ENCODE data around the gene SORCS2.

SORCS2 gene

DNA sequence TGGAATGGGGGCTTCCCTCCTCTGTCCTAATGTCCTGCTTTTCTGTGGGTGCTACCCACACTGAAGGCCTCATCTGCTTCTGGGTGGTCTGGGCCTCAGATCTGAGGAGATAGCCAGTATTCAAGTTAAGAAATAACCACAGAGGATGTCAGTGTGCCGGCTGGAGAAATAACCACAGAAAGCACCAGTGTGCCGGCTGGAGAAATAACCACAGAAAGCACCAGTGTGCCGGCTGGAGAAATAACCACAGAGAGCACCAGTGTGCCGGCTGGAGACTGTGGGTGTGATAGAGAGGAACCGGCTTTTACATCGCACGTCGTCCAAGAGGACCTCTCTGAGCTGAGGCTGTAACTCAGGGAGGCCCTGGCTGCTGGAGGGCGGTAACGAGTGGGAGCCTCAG is 308.1 kb downstream of the SORCS2 start:
- DNase-seq: no peak

GRCh38 chr4:7501314-7501713 is 309.0 kb downstream of the SORCS2 start:
- no peak for DNase-seq

- DNase-seq: no peak
Observed at GRCh38 chr4:7501873-7502272, 309.5 kb downstream of the SORCS2 start.

DNA sequence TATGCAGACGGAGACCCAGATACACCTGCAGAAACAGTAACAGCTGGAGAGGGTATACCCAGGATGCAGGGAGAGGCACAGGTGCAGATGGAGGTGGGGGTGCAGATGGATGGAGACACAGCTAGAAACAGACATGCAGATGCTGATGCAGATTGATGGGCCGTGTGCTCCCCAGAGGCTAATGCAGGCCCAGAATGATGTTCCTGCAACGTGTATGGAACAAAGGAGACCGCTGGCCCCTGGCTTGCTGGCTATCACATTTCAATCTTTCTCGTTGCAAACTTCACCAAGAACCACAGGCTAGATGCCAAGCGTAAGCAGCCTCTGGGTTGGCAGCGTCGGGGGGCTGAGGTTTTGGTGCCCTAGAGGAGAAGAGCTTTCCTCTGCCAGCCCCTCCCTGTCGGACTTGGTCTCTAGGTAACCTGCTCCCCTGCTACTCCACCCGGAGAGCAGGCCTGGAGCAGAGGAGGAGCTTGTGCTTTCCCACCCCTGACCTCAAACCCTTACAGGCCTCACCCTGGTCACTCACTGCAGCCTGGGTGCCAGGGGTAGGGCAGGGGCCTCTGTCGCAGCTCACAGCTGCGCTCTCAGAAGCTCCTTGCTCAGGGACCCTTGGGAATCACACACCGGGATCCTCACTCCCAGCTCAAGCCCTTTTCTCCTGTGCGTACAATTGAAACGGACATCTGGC is 311.4 kb downstream of the SORCS2 start:
- DNase-seq: no peak

- DNase-seq: no peak
Observed at GRCh38 chr4:7505116-7505900, 313.0 kb downstream of the SORCS2 start.

GRCh38 chr4:7506119-7506518 is 313.8 kb downstream of the SORCS2 start:
- DNase-seq: no peak

DNA sequence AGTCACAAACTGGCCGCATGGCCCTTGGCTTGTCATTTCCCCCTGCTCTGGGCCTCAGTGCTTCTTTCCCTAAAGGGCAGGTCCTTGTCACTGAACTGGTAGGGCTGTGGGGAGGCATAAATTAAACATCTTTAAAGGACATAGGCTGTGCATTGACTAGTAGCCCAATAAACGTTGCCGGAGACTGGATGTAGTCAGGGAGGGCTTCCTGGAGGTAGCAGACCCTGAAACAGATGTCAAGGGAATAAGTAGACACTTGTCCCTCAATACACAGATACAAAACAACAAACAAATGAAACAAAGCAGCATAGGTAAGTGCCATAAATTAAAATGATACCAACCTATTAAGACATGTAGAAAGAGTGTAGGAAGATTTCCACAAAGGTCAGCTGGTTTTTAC is 314.2 kb downstream of the SORCS2 start:
- no peak for DNase-seq

DNA sequence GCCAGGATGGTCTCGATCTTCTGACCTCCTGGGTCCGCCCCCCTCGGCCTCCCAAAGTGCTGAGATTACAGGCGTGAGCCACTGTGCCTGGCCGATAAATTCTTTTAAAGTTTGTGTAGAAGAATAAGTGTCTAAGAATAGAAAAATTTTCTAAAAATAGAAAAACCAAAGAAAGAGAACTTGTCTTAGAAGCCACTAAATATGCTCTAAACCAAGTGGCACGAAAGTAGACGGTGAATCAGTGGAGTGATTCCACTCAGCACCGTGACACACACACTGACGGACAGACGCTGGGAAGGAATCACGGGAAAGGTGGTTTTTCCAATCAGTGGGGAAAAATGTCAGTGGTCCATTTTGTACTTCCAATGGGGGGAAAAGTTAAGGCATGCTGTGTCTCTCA is 315.0 kb downstream of the SORCS2 start:
- DNase-seq: no peak

DNA sequence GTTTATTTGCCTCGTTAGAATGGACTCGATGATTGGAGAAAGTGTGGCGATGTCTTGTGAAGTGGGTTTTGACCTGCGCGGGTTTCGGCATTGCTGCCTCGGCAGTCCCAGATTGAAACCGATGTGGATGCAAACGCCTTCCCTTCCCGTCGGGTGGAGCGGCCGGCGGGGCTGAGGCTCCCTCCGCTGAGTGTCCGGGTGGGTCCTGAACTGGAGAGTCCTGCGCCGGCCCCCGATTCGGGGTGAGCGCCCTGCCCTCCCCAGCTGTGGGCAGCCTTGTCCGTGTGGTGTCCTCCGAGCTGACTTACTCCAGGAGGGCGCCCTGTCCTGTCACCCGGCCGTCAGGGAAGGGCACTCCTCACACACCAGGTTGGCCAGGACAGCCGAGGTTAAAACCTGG is 317.7 kb downstream of the SORCS2 start:
- DNase-seq: no peak

DNA sequence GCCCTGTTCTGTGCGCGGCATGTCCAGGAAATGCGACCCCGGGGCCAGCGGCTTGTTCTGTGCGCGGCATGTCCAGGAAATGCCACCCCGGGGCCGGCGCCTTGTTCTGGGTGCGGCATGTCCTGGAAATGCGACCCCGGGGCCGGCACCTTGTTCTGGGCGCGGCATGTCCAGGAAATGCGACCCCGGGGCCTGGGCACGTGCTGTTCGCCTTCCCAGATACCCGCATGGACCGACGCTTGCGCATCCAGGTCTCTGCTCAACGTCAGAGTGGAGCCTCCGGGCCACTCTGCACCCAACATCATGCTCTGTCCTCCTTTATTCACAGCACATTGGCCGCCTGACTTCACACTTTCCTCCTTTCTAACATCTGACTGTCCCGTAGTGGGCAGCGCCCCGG is 318.2 kb downstream of the SORCS2 start:
- no peak for DNase-seq

DNA sequence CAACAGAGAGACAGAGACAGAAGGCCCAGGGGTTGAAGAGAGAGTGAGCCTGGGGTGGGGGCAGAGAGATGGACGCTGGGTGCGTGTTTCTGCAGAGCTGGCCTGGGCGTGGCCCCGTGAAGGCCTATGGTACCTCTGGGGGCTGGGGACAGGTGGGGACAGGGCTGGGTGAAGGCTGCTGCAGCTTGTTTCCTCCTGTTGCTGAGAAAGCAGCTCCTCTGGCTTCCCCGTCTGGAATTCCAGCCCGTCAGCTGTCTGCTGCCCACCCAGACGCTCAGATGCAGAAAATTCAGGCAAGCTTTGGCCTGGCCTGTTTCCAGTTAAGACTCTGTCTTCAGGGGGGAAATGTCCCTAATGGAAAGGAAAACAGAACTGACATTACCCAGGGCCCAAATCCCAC is 319.2 kb downstream of the SORCS2 start:
- no peak for DNase-seq

- DNase-seq: no peak
Observed at GRCh38 chr4:7512428-7512827, 320.1 kb downstream of the SORCS2 start.

DNA sequence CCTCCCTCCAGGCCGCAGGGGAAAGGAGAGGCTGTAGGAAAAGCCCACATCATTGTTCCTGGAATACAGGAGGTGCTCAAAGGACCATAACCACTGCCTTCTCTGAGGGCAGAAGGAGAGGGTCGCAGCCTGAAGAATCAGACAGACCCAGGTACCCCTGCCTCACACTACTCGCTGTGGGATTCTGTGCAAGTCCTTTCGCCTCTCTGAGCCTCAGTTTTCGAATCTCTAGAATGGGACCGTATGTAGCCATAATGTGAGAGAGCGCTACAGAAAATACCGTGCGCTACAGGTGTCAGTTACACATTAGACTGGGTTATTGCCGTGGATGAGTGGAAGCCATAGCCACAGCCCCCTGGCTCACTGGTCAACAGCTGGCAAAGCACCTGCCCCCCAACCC is 320.6 kb downstream of the SORCS2 start:
- DNase-seq: no peak

DNA sequence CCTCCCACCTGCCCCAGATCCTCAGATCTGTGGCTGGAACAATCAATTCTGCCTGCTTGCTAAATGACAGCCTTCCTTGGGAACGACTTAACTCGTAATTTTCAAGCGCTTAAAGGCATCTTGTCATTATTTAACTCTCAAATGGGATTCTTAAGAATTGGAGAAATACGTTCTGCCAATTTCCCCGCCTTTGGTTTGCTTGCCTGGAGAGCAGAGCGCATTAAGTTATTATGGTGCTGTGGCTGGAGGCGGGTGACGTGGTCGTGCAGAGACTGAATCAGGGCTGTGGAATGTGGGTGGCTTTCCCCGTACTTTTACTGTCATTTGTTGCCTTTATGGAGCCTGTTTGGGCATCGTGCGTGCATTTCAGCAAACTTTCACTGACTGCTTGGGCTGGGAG is 321.3 kb downstream of the SORCS2 start:
- no peak for DNase-seq

GRCh38 chr4:7514281-7514680 is 321.9 kb downstream of the SORCS2 start:
- DNase-seq: no peak

- no peak for DNase-seq
Observed at GRCh38 chr4:7514789-7515188, 322.5 kb downstream of the SORCS2 start.

DNA sequence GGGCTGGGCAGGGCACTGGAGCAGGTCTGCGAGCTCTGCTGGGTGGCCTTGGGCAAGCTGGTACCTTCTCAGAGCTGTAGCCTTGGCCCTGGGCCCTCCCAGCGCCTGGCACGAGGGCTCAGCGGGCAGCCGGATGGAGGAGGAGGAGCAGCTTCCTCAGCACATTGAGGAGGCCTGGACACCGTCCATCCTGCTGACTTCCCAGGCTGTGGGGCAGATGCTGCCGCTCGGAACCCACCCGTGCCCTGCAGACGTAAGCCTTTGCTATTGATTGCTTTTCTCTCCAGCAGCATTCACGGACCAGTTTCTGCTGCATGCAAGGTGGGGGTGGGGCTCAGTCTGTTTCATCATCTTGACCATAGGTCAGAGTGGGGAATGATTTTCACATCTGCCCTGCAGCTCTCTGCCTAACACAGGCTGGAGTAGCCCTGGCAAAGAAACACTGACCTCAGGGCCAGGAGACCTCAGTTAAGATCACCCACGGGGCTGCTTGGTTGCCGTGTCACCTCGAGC is 323.1 kb downstream of the SORCS2 start:
- DNase-seq: no peak

DNA sequence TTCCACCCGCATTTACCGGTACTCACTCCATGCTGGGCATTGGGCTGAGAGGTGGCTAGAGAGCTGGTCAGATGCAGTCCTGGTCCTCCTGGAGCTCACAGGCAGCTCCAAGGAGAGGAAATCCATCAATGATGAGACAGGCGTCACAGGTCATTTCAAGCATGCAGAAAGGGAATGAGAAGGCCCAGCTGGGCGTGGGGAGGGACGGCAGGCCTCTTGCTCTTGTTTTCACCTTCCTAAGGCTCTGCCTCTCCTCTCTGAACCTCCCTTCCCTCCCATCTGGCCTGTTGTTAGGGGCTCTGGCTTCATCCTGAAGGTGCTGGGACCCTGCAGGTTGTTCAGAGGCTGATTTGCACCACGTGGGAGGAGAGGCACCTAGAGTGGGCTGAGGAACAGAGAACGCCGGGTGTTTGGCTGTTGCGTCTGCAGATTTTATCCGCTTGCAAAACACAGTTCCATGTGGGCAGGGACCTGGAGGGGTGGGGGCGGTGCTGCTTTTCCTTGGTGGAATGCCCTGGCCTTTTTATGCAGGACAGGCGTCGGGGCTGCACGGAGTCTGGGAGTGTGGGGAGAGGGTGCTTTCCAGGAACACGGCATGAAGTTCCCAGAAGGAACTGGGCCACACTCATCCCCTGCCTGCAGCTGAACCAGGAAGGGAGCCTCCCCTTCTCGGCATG is 323.9 kb downstream of the SORCS2 start:
- DNase-seq: no peak

- DNase-seq: no peak
Observed at GRCh38 chr4:7516773-7517144, 324.4 kb downstream of the SORCS2 start.

DNA sequence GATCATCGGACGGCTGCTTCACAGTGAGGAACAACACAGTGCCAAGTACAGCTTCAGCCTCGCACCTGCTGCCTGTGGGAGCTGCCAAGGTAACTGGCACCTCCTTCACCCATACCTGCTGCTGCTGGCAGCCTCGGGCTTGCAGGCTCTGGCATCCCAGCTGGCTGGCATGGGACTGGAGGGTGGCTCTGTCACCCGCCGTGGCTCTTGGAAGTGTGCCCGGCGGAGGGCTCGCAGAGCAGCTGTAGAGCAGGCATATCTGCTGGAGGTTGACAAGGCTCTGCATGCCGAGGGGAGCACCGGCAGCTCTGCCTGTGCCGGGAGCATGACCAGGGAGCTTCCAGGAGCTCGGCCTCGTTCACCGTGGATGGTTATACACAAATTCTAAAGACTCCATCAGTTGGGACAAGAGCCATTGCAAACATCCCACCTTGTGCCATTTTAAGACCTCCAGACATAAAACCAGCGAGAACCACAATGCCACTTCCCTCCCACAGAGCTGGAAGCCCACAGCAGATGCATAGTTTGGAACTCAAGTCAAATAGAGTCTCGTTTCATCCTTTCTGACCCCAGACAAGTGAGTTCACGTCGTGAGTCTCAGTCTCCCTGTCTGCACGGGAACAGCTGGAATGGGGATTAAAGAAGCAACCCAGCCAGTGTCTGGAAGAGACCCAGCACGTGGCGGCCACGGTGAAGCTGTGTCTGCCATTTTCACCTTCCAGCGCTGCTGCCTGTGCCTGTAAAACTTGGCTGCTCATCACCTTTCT is 326.7 kb downstream of the SORCS2 start:
- no peak for DNase-seq

- DNase-seq: no peak
Observed at GRCh38 chr4:7519638-7520376, 327.5 kb downstream of the SORCS2 start.

GRCh38 chr4:7521666-7522065 is 329.3 kb downstream of the SORCS2 start:
- no peak for DNase-seq

All from activated CD4-positive, alpha-beta T cell treated with anti-CD3 and anti-CD28 coated beads for 4 hours (primary cell).